Right lobe of liver (tissue), 4 donors: ENCODE results near the gene TMIGD1.

Experiments
- POLR2A ChIP-seq: fragments of 450-650 bp; IDR thresholded peaks from one replicate; pipeline ENCODE4 v1.6.1; 2017; ENCODE audit warnings: antibody characterized with exemption, mild to moderate bottlenecking
- TF ChIP-seq, protein P1 (sequence below), 4 donors: fragments of 200-600 bp in 3 of 4; fragments of 450-650 bp in 1 of 4; IDR thresholded peaks; one replicate each; pipeline versions ENCODE4 v1.5.1 to v1.8.0; 2016 to 2022; ENCODE audit warnings: antibody characterized with exemption in 4 of 4, mild to moderate bottlenecking in 2 of 4
- donor health status: DM: no; HTN: no; CAD: no.
- donor health status: DM: no; HTN: no; CAD: no.
- donor health status: DM: no; HTN: yes; CAD: no.

- no peak for TF ChIP-seq POLR2A
- TF ChIP-seq, protein P1, sequence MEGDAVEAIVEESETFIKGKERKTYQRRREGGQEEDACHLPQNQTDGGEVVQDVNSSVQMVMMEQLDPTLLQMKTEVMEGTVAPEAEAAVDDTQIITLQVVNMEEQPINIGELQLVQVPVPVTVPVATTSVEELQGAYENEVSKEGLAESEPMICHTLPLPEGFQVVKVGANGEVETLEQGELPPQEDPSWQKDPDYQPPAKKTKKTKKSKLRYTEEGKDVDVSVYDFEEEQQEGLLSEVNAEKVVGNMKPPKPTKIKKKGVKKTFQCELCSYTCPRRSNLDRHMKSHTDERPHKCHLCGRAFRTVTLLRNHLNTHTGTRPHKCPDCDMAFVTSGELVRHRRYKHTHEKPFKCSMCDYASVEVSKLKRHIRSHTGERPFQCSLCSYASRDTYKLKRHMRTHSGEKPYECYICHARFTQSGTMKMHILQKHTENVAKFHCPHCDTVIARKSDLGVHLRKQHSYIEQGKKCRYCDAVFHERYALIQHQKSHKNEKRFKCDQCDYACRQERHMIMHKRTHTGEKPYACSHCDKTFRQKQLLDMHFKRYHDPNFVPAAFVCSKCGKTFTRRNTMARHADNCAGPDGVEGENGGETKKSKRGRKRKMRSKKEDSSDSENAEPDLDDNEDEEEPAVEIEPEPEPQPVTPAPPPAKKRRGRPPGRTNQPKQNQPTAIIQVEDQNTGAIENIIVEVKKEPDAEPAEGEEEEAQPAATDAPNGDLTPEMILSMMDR (IDR thresholded peaks at IDR 0.05): no peak
These were observed 12.5 kb downstream of the TMIGD1 start for GRCh38 chr17:30321314-30321713.
